Measurements from ENCODE around the gene PCDHA3.
"Not testable (repeated sequence)": the region's sequence is repeated elsewhere in the genome, so short reads cannot be mapped to it uniquely, and the experiment has no call there.

PCDHA3 gene

DNA sequence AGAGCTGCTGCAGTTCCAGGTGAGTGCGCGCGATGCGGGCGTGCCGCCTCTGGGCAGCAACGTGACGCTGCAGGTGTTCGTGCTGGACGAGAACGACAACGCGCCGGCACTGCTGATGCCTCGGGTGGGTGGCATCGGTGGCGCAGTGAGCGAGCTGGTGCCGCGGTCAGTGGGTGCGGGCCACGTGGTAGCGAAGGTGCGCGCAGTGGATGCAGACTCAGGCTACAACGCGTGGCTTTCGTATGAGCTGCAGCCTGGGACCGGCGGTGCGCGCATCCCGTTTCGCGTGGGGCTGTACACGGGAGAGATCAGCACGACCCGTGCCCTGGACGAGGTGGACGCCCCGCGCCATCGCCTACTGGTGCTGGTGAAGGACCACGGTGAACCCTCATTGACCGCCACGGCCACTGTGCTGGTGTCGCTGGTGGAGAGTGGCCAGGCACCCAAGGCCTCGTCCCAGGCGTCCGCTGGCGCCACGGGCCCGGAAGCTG, 2.0 kb downstream of the PCDHA3 start:
- DNase-seq (ENCODE audit: low read depth): no peak
- H3K4me3 ChIP-seq (ENCODE audit: control insufficient read depth, low read depth, low read length): no peak overlapping the region
- TF ChIP-seq, protein P1, sequence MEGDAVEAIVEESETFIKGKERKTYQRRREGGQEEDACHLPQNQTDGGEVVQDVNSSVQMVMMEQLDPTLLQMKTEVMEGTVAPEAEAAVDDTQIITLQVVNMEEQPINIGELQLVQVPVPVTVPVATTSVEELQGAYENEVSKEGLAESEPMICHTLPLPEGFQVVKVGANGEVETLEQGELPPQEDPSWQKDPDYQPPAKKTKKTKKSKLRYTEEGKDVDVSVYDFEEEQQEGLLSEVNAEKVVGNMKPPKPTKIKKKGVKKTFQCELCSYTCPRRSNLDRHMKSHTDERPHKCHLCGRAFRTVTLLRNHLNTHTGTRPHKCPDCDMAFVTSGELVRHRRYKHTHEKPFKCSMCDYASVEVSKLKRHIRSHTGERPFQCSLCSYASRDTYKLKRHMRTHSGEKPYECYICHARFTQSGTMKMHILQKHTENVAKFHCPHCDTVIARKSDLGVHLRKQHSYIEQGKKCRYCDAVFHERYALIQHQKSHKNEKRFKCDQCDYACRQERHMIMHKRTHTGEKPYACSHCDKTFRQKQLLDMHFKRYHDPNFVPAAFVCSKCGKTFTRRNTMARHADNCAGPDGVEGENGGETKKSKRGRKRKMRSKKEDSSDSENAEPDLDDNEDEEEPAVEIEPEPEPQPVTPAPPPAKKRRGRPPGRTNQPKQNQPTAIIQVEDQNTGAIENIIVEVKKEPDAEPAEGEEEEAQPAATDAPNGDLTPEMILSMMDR (IDR thresholded peaks at IDR 0.05; ENCODE audit: control insufficient read depth, insufficient read depth, low read depth, low read length, missing control alignments): no peak

DNA sequence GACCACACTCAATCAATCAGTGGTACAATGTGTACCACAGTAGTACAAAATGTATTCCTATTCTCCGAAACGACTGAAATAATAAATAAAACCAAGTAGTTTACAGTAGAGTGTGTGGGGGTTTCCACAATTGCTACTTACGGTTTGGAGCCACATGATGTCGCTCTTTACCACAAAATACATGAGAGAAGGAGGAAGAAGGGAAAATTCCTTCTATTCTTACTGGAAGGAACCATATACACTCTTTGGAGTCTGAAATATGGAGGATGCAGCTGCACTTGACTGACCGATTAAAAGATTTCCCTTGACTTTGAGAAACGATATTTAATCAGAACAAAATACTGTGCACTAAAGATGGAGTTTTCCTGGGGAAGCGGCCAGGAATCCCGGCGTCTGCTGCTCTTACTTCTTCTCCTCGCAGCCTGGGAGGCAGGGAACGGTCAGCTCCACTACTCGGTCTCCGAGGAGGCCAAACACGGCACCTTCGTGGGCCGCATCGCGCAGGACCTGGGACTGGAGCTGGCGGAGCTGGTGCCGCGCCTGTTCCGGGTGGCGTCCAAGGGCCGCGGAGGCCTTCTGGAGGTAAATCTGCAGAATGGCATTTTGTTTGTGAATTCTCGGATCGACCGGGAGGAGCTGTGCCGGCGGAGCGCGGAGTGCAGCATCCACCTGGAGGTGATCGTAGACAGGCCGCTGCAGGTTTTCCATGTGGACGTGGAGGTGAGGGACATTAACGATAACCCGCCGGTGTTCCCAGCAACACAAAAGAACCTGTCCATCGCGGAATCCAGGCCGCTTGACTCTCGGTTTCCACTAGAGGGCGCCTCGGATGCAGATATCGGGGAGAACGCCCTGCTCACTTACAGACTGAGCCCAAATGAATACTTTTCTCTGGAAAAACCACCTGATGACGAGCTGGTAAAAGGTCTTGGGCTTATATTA, 6.2 kb downstream of the PCDHA3 start, which contains the start of gene PCDHA4:
PCDHA4 (plus strand) TSS at position 235 of the 942 bp plus-strand sequence.
- no peak for DNase-seq (ENCODE audit: low read depth)
- H3K4me3 ChIP-seq (ENCODE audit: control insufficient read depth, low read depth, low read length): peak within 1 kb of the TSS; percentile 46

GRCh38 chr5:140808241-140808888, 7.5 kb downstream of the PCDHA3 start:
- H3K4me3 ChIP-seq (ENCODE audit: control insufficient read depth, low read depth, low read length); DNase-seq (ENCODE audit: low read depth): not testable (repeated sequence)

More for the DNA sequence above, 6.2 kb downstream of the PCDHA3 start, which contains the start of gene PCDHA4:
- TF ChIP-seq, protein P1 (IDR thresholded peaks at IDR 0.05; ENCODE audit: control insufficient read depth, insufficient read depth, low read depth, low read length, missing control alignments): peak; percentile 69

GRCh38 chr5:140808889-140809291, 8.0 kb downstream of the PCDHA3 start:
- TF ChIP-seq, protein P1 (IDR thresholded peaks at IDR 0.05; ENCODE audit: control insufficient read depth, insufficient read depth, low read depth, low read length, missing control alignments): no peak
- H3K4me3 ChIP-seq (ENCODE audit: control insufficient read depth, low read depth, low read length): no peak overlapping the region

GRCh38 chr5:140821375-140822280, 20.8 kb downstream of the PCDHA3 start, which contains the start of gene PCDHA5:
TSS of gene PCDHA5 (plus strand) at chr5:140821613.
- DNase-seq (ENCODE audit: low read depth): no peak
- peak within 1 kb of the TSS; percentile 15 for H3K4me3 ChIP-seq (ENCODE audit: control insufficient read depth, low read depth, low read length)

More at GRCh38 chr5:140808889-140809291, 8.0 kb downstream of the PCDHA3 start:
- no peak for DNase-seq (ENCODE audit: low read depth)

GRCh38 chr5:140822281-140822629, 21.4 kb downstream of the PCDHA3 start:
- no peak for DNase-seq (ENCODE audit: low read depth)
- H3K4me3 ChIP-seq (ENCODE audit: control insufficient read depth, low read depth, low read length): no peak overlapping the region
- TF ChIP-seq, protein P1 (IDR thresholded peaks at IDR 0.05; ENCODE audit: control insufficient read depth, insufficient read depth, low read depth, low read length, missing control alignments): no peak

More at GRCh38 chr5:140821375-140822280, 20.8 kb downstream of the PCDHA3 start, which contains the start of gene PCDHA5:
- TF ChIP-seq, protein P1 (IDR thresholded peaks at IDR 0.05; ENCODE audit: control insufficient read depth, insufficient read depth, low read depth, low read length, missing control alignments): peak; percentile 63

- H3K4me3 ChIP-seq (ENCODE audit: control insufficient read depth, low read depth, low read length); DNase-seq (ENCODE audit: low read depth): not testable (repeated sequence)
Observed at GRCh38 chr5:140822969-140823368, 22.1 kb downstream of the PCDHA3 start.
